Stimulated activated CD8-positive, alpha-beta memory T cell treated with anti-CD3 and anti-CD28 coated beads, Interleukin-12 subunit alpha, Interleukin-12 subunit beta, amount 100 ng/mL, for 24 hours (primary cell): Measurements from ENCODE around the gene PLB1.
"Not testable (repeated sequence)": the region's sequence is repeated elsewhere in the genome, so short reads cannot be mapped to it uniquely, and the experiment has no call there.

ENCODE experiments used
- DNase-seq: peaks from one replicate; pipeline ENCODE4 v3.0.0-alpha.2; 2020; ENCODE audit errors: extremely low read depth

The PLB1 gene

GRCh38 chr2:28469947-28470535 is 25.8 kb upstream of the PLB1 start:
- no peak for DNase-seq

- DNase-seq: no peak
Observed at GRCh38 chr2:28470759-28471158, 25.1 kb upstream of the PLB1 start.

GRCh38 chr2:28471214-28471613 is 24.6 kb upstream of the PLB1 start:
- no peak for DNase-seq

GRCh38 chr2:28471701-28472236 is 24.1 kb upstream of the PLB1 start:
- DNase-seq: no peak

- not testable (repeated sequence) for DNase-seq
Observed at GRCh38 chr2:28472641-28473040, 23.2 kb upstream of the PLB1 start.

- no peak for DNase-seq
Observed at GRCh38 chr2:28475088-28475595, 20.7 kb upstream of the PLB1 start.

GRCh38 chr2:28477087-28477486 is 18.8 kb upstream of the PLB1 start:
- no peak for DNase-seq

- no peak for DNase-seq
Observed at GRCh38 chr2:28477645-28478044, 18.2 kb upstream of the PLB1 start.

- no peak for DNase-seq
Observed at GRCh38 chr2:28480403-28481049, 15.3 kb upstream of the PLB1 start.

GRCh38 chr2:28481905-28482304 is 14.0 kb upstream of the PLB1 start:
- DNase-seq: no peak

- no peak for DNase-seq
Observed at GRCh38 chr2:28484835-28485234, 11.0 kb upstream of the PLB1 start.

- DNase-seq: no peak
Observed at GRCh38 chr2:28486526-28486925, 9.3 kb upstream of the PLB1 start.

- DNase-seq: no peak
Observed at GRCh38 chr2:28487258-28487657, 8.6 kb upstream of the PLB1 start.

- no peak for DNase-seq
Observed at GRCh38 chr2:28488083-28488830, 7.6 kb upstream of the PLB1 start.

- no peak for DNase-seq
Observed at GRCh38 chr2:28488858-28489575, 6.8 kb upstream of the PLB1 start.

GRCh38 chr2:28490558-28490957 is 5.3 kb upstream of the PLB1 start:
- no peak for DNase-seq

- no peak for DNase-seq
Observed at GRCh38 chr2:28492282-28492681, 3.6 kb upstream of the PLB1 start.

GRCh38 chr2:28493636-28494035 is 2.2 kb upstream of the PLB1 start:
- no peak for DNase-seq

GRCh38 chr2:28496781-28497180 is 921 bp downstream of the PLB1 start:
- no peak for DNase-seq

GRCh38 chr2:28497206-28497605 is 1.3 kb downstream of the PLB1 start:
- DNase-seq: no peak

- no peak for DNase-seq
Observed at GRCh38 chr2:28499282-28499681, 3.4 kb downstream of the PLB1 start.

GRCh38 chr2:28505361-28505760 is 9.5 kb downstream of the PLB1 start:
- DNase-seq: no peak
